Hematopoietic multipotent progenitor cell treated with erythropoietin and hydrocortisone succinate and interleukin-3 and kit ligand, for 6 days (in vitro differentiated cells): Measurements from ENCODE around the gene TRHDE.
A peak's percentile ranks its signal among the peaks of the same experiment; 100 is the strongest.

ENCODE experiments used
- DNase-seq: peaks from one replicate; pipeline ENCODE4 v3.0.0-alpha.2; 2015

Gene TRHDE

DNA sequence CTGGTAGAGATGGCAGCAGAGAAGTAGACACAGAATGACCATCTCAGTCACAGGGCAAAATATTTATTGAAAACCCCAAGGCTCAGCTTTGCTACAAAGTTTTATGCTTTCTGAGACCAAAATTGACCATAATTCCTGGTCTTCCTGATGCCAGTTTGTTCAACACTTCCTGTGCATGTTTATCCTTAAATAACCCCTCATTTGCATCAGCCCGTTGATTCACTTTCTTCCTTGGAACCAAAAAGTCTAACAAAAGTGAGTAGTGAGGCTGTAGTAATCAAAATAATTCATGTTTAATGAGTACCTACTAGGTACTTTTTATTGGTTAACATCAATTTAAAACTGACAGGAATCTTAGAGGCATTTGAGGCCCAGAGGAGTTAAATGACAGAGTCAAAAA lies 51.7 kb downstream of the TRHDE start:
- no peak for DNase-seq

DNA sequence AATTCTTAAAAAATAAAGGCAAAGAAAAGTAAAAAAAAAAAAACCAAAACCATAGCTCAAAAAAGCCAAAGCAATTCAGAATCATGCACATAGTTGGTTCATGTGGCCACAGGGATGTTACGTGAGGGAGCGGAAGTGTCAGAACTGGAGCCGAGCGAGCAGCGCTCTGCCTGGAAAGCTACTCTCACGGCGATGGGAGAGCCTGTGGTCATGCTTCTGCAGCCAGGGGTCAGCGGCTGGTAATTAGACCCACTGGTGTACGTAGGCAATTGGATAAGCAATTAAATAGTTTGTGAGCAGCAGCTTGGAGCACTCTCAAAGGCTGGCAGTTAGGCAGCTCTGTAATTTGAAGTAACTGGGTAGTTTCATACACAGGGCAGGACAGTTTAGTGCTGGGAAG lies 58.1 kb downstream of the TRHDE start:
- DNase-seq = no peak

DNA sequence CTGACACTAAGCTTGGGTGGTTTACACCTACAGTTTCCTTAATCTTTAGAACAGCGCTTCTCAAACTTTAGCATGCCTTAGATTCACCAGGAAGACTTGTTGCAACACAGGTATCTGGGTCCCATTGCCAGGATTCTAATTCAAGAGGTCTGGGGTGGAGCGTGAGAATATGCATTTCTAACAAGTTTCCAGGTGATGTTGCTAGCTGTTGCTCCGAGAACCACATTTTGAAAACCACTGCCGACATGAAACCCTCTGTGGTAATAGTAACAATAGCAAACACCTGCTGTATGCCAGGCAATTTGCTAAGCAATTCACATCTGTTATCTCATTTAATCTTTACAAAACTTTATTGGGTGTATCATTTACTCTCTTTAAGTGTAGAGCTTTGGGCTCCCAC lies 58.6 kb downstream of the TRHDE start:
- DNase-seq = no peak

DNA sequence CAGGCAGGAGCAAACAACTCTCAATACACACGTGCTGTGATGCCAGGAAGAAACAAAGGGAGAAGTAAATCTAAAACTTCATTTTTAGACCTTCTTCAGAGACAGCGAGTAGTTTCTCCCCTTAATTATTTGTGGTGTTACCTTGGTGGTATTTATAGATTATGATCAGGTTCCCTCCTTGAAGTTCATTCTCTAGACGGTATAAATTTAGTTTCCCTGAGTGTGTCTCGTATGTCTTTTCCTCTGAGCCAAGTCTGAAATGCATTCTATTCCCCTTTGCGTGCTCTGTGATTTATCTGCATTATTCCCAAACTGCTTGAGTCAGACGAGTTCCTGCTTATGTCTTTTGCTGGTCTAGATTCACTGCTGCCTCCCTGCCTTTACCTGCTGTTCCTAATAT lies 65.2 kb downstream of the TRHDE start:
- no peak for DNase-seq

DNA sequence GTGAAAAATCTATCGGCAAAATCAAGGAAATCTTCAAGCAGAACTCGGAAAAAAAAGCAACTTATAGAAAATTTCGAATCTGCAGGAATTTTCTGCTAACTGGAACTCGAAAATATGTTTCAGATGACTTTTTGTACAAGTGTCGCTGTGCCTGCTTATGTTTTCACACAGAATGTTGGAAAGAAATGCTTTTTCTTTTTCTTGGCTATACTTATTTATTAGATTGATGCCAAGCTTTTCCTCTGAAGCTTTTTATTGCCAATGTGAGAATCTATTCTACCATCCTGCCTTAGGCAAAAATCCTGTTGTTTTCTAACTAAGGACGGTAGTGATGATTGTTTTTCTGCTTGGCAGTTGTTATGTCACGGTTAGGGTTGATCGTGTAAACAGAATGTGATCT lies 65.8 kb downstream of the TRHDE start:
- no peak for DNase-seq

DNA sequence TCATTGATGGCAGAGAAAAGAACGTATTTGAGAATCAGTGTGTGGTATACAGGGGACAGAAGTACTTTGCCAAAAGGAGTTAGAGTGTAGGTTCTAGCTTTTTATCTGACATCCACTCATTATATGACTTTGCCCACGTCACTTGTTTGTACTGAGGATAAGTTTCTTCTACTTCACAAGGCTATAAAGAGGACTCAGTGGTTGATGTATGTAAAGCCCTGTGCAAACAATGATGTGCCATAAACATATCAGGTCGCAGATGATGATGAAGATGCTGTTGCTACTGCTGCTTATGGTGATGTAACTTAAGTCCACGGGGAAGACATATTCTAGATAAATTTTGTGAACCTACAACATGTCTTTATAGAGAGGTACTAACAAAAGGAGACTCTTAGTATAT lies 66.3 kb downstream of the TRHDE start:
- no peak for DNase-seq

DNA sequence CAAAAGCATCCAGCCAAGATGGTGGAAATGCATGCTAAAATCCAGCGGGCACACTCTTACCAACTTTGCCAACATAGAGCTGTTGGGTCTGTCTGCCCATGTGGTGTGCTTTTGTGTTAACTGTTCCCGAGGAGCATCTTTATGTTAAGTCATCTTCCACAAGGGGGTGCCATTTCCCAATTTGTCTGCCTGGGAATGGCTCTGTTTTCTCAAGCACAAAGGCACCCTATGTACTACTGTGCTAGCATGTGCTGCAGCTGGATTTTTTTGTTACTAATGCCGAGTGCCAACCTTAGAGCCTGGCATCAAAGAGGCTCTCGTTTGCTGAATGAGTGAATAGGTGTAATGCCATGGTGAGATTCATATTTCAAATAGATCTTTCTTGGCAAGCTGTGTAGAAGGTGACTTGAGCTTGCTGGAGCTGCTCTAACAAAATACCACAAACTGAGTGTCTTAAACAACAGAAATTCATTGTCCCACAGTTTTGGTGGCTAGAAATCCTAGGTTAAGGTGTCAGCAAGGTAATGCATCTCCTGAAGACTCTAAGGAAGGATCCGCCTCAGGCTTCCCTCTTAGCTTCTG lies 74.3 kb downstream of the TRHDE start:
- DNase-seq = peak; percentile 86

DNA sequence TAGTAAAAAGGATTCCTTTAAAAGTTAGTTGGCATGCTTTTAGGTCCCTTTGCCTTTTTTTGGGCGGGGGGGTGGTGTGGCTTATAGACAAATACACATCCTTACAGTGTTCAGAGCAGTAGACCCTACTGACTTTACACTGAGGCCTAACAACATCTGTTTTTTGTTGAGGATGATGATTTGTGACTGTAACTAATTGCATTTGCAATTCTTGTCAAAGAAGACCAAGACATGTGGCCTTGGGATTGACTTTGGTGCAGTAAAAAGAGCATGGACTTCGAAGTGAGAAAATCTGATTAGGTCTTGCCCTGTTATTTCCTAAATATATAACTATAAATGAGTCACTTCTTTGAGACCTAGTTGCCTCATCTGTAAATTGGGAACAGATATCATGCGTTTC lies 77.3 kb downstream of the TRHDE start:
- no peak for DNase-seq

DNA sequence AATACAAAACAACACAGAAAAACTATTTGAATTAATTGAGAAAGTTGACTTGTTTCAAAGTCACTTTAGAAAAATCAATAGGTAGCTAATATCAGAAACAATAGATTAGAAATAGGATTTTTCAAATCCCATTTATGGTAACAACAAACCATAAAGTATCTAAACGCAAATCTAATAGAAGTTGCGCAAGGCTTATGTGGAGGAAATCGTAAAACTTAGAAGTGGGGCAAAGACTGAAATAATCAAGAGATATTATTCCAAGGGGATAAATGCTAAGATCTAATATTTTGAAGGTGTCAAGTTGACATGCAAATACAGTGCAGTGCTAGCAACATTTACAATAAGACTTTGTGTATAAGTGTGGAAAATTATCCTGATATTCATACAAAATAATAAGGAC lies 87.2 kb downstream of the TRHDE start:
- DNase-seq = no peak

DNA sequence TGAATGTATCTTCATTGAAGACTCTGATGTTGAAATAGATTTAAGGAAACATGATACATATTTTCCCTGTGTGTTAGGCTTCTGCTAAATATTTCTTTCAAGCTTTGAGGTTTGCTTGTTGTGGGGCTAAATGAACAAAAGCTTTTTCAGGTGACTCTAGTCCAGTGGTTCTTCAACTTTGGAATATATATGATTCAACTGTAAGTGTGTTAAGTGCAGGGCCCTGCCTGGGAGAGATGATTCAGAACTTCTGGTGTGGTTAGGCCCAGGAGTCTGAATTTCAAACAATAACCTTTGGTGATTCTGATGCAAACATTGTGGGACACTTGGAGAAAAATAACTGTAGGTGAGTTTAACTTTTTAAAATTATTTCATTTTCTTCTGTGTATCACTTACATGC lies 93.0 kb downstream of the TRHDE start:
- no peak for DNase-seq

DNA sequence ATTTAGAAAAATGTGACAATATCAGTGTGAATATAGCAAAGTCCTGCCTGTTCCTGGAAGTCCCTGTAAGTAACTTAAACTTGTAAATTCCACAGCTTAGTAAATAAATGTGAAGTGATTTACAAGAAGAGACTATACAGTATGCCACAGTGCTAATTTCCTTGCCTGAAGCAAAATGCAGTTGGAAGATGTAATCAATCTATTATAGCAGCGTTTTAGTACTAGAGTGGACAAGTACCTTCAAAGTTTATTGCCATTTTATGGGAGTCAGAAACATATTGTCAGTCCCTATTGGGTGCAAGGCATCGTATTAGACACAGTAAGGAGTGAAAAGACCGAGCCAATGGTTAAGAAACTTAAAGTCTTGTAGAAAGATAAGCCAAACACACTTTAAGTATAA lies 94.1 kb downstream of the TRHDE start:
- DNase-seq = no peak

DNA sequence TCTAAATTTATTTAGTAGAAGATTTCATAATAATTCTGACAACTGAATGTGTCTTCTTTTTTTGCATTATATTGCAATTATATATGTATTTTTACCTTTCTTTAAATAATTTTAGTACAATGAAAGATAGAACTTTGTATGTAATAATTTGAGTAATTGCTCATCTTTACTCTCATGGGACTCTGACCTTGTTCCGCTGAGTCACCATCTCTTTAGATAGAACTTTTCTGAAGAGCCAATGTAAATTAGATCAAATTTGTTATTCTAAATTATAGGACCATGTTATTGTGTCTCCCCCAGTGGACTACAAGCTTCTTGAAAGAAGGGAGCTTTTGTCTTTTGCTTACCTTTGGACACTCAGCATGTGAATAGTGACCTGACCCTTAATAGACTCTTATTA lies 96.1 kb downstream of the TRHDE start:
- DNase-seq = no peak

DNA sequence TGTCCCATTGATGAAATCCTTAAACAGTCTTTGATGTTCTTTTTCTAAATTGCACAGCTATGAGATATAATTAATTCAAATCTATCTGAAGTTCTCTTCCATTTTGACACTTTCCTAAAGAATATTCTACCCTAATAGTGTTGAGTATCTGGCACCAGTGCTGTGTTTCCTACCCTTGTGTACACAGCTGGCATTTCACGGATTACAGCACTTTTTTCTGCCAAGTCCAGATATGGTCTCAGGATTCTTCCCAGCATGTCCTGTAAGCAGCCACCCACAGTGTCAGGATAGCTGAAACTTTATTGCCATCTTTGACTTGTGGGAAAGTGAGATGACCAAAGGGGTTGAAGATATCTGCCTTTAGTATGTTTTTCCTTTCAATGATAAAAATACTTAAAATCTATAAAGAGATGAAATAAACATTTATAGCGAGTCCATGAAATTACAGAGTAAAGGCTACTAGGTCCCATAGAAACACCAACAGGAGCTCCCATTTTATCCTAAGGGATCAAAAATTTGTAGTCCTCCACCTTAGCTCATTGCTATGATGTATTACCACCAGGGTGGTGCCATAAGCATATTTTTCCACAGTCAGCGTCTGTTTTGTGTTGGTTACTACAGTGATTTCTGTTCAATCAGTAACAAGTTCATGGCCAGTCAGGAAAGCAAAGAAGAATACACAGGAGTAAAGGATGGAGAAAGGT lies 96.7 kb downstream of the TRHDE start:
- no peak for DNase-seq

DNA sequence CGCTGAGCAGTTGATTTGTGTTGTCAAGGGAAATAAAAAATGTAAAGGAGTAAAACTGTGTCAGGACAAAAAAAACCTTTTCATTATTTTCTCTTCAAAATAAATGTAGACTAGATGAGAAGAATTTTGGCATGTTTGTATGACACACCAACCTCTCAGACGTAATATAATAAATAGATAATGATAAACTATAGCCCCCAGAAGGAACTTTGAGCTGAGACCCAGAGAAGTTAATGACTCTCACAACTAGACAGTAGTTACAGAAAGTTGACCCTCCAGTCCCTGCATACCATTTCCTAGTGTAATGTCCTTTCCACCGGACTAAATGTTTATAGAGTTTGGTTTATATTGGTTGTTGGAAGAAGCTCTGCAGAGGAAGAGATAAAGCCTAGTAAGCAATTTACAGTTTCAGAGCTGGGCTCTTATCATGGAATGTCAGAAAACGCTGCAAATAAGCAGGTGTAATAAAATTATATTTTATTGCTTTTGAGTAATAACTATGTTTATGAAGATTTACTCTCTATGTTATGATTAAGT lies 97.3 kb downstream of the TRHDE start:
- no peak for DNase-seq

DNA sequence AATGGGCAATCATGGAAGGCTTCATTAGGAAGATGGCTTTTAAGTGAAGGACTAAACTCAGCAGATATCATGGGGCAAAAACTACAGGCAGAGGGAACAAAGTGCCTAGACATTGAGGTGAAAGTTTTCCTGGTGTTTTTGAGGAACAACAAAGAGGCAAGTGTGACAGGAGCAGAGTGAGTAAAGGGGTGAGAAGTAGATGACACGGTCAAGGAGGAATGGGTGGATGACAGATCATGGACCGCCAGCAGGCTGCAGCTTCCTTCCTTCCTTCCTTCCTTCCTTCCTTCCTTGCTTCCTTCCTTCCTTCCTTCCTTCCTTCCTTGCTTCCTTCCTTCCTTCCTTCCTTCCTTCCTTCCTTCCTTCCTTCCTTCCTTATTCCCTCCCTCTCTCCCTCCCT lies 108.3 kb downstream of the TRHDE start:
- DNase-seq = no peak

DNA sequence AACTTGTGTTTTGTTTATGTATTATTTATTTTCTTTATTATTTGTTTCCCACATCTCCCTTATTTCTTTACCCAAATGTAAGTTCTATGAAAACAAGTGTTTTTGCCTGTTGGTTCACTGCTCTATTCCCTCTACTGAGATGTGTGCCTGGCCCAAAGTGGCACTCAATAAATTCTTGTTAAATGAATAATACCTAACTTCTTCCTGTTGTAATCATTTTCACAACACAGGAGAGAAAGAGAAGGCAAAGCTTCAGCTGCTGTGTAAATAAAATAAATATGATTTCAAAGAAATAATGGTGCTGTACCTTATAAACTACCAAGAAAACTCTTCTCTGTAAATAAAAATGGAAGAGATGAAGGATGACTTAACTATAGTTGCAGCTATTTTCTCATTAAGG lies 116.2 kb downstream of the TRHDE start:
- DNase-seq = no peak

DNA sequence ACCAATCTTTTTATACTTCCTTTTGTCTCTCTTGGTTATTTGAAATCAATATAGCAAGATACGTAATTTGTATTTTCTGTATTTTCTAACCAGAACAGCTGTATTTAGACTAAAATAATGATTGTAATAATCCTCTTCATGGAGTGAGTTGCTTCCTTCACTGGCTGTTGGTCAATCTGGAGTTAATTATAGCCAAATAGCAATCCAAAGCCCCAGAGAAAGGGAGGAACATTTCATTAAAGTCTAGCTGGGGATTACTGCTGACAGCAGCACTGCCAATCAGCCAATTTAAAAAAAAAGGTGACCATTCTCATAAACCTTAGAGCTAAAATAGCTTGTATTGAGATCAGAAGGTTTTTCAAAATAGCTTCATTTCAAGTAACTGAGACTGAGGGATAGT lies 118.0 kb downstream of the TRHDE start:
- DNase-seq = no peak

DNA sequence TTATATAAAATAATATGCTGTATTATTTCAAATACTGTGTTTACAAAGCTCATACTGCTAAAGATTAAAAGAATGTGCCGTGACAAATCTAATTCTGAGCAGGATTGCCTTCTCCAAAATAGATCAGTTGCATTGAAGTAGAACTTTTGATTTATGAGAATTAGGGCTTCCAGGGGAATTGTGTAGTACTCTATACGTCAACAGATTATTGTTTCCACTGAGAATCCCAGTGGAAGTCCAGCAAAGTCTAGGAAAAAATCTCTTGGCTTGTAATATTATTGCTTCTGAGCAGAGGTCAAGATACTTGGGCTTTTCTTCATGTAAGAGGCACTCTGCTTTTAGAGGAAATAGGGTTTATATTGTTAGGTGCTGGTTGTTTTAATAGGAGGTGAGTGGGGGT lies 133.9 kb downstream of the TRHDE start:
- no peak for DNase-seq

DNA sequence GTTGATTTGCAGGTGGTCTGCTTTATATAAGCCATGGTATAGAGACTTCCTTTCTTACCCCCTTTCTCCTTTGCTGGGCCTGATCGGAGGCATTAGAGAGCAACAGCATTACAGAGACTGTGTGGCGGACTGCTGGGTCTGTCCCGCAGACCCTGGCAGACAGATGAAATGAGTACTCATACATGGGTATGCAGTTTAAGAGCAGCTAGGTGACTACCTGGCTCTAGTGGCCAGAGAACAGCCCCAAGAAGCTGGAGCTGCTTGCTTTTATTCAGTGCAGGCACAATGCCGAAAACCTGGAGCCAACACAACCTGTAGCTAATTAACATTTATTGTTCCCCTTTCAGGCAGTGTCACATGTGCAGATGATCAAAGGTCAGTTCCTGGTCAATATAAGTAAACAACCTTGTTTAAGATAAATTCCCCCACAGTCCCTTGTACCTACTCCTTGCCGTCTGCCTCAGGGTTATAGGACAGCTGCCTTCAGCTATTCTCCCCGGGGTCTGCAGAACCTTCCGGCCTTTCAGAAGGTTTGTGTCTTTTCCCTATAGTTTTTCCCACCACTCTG lies 160.0 kb downstream of the TRHDE start:
- DNase-seq = no peak

DNA sequence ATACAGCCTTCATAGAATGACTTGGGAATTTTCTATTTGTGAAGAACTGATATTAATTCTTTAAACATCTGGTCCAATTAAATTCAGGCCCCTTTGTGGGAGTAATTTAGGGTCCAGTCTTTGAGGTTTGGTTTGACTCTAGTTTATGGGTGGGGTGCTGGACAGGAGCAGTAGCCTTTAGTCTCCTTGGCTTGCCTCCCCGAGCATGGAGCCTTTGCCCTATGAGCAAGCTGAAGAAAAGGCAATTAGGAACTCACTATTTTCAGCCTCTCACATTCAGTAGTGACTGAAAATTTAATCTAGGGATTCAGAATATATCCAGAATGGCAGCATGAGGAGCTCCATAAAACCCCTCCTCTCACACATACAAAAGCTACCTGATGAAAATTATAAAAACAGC lies 161.1 kb downstream of the TRHDE start:
- no peak for DNase-seq

DNA sequence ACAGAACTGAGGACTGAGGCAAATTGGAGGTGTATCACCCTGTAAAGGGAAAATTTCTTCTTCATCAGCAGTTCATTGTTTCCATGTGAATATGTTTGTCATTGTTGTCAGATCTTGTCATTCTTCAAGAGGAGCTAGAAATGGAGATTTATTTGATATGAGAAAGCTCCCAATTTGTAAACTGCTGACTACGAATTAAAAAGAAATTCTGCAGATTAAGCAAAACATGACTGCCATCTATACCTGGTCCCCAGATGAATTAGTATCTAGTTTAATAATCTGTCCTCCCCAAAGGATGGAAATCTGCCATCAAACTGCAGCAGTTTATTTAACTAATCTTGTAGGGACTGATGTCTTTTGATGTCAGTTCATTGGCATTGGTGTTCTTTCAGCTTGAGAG lies 162.8 kb downstream of the TRHDE start:
- no peak for DNase-seq

DNA sequence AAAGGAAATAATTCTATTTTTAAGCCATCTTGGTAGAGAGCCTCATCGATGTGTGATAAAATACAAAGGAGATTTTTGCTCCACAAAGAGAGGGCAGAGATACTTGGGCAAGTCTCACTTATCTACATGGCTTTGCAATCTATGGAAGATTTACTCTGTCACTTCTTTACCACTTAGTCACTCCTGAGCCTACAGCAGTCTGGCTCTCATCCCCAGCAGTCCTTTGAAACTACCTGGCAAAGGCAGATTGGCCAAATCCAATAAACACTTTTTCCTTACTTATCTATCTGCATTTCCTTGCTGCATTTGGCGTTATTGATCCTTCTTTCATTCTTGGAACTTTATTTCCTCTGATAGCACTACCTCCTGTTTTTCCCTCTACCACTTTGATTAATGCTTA lies 170.0 kb downstream of the TRHDE start:
- DNase-seq = no peak

DNA sequence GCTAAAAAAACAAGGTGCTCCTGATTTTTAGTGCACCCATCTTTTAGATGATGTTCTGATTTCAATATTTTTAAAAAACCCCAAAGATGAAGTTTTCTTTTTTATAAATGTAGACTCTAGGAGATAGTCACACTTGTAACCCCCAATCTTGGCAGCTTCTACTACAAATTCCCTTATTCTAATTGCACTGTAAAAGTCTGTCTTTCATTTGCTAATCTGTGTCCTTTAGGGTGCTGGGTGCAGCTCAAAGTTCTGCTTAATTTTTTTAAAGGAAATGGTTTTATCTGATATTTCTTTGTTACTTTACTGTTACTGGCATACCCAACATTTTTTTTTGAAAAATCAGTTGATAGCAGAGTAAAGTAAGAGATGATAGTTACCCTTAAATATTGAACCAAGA lies 172.0 kb downstream of the TRHDE start:
- no peak for DNase-seq

DNA sequence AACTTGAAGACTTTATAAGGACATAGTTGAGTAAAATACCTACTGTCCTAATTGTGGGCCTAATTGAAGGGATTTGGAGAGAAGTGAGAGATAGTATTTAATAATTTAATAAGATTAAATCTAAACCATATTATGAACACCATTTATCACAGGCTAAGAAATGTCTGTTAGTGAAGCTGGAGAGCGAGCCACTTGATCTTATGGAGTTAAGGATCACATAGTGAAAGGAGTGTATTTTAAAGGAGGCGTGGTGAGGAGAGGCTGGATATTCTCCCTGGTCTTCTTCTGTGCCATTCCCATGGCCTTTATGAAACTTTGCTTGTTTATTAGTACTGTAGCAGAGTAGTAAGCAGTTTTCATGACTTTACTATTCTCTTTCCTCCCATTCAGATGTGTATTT lies 172.4 kb downstream of the TRHDE start:
- no peak for DNase-seq

DNA sequence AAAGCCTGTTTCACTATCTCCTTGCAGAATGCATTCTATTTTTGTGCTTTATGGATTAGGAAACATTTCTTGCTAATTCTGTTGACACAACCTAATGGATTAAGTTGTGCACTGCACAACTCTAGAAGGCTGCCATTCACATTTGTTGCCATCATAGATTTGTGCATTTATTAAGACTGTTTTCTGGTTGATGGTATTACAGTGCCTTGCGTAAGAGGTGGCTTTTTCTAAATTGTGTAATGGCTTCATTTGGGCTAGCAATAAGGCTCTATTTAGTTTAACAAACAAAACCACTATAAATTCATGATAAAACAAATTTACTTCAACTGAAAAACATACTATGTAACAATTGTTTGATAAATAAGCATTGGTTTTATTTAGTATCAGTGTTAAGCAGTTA lies 175.9 kb downstream of the TRHDE start:
- DNase-seq = peak; percentile 2
